Right hindlimb (tissue), 1 donor: ENCODE results near the gene PDE11A.
"Not testable (repeated sequence)": the region's sequence is repeated elsewhere in the genome, so short reads cannot be mapped to it uniquely, and the experiment has no call there.

ENCODE experiments used
- DNase-seq: peaks from one replicate; pipeline ENCODE4 v3.0.0-alpha.2; 2018

Gene PDE11A

DNA sequence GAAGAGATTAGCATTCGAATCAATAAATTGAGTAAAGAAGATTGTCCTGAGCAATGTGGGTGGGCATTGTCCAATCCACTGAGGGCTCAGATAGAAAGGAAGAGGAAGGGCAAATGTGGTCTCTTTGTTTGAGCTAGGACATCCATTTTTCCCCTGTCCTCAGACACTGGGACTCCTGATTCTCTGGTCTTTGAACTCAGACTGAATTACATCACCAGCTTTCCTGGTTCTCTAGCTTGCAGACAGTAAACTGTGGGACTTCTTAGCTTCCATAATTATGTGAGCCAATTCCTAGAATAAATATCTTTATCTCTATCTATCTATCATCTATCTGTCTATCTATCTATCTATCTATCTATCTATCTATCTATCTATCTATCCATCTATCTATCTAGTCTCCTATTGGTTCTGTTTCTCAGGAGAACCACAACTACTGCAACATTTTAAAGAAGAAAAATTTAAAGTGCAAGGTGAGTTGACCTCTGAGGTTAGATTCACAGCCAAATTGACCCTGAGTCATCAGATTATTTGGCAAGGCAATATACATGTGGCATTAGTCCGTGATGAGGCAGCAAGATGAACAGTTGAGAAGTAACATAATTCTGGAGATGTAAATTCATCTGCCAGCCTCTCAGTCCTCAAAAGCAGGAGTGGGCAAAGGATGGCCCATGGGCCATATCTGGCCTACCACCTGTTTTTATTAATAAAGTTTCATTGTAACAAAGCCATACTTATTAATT is 191.4 kb downstream of the PDE11A start:
- DNase-seq, result no peak

DNA sequence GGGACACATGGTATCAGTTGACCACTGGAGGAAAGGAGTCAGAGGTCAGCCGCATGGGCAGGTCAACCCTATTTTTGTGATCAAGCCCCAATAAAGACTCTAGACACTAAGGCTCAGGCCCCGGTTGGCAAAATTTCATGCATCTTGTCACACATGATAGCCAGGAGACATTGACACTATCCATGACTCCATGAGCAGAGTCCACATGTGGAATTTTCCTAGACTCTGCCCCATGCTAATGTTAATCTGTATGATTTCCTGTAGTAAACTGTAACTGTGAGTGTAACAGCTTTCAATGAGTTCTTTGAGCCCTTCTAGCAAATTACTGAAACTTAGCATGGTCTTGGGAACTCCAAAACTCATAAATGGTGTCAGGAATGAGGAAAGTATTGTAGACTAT is 192.3 kb downstream of the PDE11A start:
- DNase-seq, result no peak

DNA sequence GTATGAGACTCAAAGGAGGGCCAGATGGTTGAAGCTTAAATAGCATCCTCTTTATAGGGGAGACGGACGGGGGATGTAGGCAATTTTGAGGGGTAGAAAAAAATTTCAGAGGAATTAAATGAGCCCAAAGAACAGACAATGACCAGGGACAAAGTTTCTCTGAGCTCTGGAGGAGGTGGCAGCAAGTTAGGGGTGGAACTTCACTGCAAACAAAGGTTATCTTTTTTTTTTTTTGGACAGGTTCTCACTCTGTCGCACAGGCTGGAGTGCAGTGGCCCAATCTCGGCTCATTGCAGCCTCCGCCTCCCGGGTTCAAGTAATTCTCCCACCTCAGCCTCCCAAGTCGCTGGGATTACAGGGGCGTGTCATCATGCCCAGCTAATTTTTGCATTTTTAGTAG is 195.6 kb downstream of the PDE11A start:
- DNase-seq, result no peak

DNA sequence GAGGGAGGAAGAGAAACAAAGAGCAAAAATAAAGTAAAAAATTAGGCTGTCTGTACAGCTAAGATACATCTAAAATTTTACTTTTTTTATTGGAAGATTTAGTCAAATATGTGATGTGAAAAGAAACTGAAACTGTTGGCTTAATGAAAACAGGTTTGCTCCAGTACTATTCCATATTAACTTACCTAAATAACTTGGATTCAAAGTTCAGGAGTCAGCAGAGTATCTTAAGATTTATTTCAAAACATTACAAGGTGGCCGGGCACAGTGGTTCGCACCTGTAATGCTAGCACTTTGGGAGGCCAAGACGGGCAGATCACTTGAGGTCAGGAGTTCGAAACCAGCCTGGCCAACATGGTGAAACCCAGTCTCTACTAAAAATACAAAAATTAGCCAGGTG is 197.9 kb downstream of the PDE11A start:
- DNase-seq, result no peak

DNA sequence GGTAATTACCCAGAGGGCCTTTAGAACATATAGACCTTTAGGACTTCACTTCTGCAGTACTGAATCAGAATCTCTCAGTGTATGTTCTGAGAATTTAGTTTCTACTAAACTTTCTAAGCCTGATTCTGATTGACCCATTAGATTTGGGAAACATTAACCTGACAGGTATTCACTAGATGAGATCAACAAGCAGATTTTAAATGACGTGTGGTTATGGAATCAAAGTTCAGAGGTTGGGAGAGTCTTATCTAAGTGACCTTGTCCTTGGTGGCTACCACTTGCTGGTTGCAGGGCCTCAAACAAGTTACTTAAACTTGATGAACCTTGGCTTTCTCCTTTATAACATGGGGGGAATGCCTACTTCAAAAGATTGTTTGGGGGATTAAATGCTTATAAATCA is 198.7 kb downstream of the PDE11A start:
- DNase-seq, result no peak

DNA sequence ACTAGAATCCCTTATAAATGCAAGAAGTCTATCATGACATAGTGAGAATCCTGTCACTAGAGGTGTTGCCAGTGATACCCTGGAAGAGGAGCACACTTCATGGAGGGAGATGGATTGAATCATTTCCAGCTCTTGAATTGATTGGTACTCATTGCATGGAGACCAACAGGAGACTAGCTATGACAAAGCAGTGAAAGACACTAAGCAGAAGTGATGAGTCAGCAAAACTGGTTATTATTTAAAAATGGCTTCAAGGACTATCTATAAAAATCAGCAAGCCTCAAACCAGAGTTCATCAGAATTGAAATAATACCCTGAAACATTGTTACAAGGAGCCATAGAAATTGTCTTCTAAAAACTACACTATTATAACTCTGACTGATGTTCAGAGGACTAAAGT is 200.3 kb downstream of the PDE11A start:
- no peak for DNase-seq

DNA sequence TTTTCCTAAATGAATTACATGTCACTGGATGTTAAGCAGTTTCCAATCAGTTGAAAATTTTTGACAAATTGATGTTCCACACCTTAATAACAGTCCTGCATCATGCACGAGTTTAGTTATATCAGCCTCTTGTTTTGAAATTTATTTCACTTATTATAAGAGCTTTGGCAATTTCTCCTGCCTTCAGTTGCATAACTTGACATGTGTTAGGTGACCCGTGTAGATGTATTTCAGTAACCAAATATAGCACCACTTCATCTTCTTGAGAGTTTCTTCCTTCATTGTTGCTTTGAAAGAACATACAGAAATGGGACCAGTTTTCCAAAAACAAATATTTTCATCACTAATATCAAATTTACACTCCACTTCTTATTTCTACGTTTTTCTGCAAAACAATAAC is 202.7 kb downstream of the PDE11A start:
- no peak for DNase-seq

DNA sequence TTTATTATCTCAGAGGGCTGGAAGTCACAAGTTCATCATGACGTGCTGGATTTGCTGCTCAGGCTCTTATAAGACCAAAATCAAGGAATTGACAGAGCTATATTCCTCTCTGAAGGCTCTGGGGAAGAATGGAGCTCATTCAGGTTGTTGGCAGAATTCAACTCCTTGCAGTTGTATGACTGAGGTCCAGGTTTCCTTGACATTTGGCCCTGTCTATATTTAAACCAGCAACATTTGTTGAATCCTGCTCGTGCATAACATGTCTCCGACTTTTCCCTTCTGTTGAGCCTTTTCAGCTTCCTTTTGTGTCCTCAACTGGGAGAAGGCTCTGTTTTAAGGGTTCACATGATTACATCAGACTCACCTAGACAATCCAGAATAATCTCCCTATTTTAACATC is 203.4 kb downstream of the PDE11A start:
- no peak for DNase-seq

DNA sequence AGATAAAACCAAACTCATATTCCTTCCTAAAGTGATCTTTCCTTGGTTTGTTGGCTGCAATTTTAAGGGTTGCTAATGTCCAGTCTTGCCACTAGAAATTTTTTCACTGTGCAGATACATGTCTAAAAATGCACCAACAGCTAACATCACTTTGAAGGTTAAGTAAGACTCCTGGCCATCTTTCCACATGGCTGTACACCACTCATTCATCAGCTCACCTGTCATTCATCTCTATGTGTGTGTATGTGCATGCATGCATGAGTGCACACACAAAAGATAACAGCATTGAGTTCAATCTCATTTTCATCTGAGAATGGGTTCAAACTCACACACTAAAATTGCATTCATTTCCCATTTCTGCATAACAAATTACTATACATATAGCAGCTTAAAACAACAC is 203.8 kb downstream of the PDE11A start:
- DNase-seq, result no peak

DNA sequence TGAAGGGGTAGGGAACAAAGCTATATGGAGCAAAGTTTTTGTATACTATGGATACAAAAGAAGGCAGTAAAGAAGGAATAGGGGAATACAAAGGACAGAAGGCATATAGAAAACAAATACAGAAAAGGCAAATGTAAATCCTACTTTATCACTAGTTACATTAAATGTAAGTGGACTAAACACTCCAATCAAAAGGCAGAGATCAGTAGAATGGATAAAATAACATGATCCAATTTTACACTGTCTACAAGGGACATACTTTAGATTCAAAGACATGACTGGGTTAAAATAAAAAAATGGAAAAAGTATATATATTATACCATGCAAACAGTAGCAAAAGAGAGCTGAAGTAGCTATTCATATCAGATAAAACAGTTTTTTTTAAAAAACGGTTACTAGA is 215.0 kb downstream of the PDE11A start:
- DNase-seq, result no peak

DNA sequence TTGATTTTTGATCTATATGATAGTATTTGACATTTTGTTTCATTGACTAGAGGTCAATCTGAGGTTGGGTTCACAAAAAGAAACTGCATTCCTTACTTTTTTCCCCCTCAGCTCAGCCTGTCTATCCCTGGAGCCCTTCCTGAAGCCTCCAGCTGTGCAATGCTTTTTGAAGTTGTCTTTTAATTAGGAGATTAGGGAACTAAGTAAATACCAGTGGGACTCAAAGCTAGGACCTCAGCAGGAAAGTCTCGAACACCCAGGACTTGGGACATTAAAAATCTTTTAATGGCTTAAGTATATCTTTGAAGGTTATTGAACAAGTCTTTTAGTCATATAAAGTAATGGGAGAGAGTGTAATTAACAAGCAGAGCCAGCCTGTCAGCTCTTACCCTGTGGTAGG is 220.2 kb downstream of the PDE11A start:
- no peak for DNase-seq

DNA sequence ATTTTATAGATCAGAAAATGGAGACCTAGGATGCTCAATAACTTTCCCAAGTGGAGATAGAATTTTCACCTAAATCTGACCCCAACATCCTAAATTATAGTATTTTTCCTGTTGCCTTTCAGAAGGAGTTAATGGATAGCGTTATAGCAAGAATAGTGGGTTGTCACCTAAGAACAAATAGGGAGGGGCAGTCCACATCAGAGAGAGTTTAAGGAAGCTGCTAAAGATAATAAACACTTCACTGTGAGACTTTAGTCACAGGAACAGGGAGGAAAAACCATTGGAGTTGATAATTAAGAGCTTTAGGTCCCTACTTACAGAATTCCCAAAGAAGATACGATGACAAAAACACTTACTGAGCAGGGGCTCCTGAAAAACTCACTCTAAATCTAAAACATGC is 229.4 kb downstream of the PDE11A start:
- no peak for DNase-seq

DNA sequence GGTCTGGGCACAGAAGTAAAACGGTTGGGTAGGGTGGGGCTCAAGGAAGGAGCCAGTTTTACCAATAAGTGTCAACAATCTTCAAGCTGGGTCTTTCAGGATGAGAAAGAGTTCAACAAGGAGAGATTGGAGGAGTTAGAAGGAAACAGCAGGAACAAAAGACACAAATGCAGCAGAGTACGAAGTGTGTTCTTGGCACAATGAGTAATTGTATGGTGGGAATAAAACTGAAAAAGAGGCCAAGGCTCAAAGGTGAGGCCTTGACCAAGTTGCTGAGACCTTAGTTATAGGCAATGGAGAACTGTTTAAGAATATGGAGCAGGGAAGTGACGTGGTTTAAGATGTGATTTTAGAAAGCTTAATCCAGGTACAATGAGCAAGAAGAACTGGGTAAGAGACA is 230.3 kb downstream of the PDE11A start:
- no peak for DNase-seq

DNA sequence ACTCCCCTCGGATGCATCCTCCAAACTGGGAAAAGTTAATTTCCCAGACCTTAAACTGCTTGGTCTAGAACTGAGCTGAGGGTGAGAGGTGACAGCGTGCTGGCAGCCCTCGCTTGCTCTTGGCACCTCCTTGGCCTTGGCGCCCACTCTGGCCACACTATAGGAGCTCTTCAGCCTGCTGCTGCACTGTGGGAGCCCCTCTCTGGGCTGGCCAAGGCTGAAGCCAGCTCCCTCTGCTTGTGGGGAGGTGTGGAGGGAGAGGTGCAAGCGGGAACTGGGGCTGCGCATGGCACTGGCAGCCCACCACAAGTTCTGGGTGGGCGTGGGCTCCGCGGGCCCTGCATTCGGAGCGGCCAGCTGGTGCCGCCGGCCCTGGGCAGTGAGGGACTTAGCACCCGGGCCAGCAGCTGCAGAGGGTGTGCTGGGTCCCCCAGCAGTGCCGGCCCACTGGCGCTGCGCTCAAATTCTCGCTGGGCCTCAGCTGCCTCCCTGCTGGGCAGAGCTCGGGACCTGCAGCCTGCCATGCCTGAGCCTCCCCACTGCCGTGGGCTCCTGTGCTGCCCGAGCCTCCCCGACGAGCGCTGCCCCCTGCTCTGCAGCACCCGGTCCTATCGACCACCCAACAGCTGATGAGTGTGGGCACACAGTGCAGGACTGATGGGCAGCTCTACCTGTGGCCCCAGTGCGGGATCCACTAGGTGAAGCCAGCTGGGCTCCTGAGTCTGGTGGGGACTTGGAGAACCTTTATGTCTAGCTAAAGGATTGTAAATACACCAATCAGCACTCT is 237.0 kb downstream of the PDE11A start:
- not testable (repeated sequence) for DNase-seq

DNA sequence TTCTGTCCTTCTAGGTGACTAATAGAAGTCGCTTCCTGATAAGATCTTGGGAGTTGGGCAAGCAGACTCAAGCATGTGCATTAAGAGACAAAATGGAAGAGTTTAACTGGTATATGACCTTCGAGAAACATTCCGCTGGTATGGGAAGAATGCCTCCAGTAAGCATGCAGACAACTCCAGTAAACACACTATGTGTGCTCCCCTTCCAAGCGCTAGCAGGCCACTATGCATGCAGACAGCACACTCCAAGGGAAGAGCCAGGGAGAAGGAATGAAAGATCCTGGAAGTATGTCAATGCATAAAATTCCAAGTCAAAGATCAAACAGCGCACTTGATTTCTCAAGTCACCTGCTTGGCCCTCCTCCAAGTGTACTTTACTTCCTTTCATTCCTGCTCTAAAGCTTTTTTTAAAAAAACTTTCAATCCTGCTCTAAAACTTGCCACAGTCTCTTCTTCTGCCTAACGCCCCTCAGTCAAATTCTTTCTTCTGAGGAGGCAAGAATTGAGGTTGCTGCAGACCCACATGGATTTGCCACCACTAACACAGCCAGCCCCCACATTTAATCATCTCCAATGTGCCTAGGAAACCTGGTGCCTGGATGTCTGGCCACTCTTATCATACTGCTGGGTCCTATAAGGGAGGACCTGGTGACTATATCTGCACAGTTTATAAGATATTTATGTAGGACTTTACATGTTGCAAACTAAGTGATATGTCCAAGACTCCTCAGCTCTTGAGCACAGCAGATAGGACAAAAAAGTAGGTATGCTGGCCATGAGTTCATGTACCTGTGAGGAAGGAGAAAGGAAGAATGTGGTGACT is 239.8 kb downstream of the PDE11A start:
- DNase-seq, result no peak

DNA sequence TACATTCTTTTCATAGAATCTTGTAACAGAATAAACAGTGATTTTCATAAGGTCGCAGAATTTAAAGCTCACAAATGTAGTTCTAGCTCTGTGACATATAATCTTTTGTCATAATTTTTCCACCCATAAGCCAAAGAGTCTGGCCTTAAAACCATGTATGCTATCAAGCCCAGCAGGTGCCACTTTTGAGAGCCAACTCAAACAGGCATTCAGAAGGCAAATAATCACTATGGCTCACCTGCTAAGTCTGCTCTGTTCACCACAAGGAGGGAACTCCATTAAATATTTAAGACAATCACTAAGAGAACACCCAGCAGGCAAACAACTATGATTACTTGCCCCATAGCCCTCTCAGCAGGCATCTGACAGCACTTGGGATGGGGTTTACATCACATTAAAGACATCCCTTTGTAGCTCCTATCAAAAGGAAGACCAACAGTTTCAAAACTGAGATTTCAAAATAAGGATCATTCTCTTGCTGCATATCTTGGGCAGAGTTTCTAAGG is 241.6 kb downstream of the PDE11A start:
- no peak for DNase-seq

DNA sequence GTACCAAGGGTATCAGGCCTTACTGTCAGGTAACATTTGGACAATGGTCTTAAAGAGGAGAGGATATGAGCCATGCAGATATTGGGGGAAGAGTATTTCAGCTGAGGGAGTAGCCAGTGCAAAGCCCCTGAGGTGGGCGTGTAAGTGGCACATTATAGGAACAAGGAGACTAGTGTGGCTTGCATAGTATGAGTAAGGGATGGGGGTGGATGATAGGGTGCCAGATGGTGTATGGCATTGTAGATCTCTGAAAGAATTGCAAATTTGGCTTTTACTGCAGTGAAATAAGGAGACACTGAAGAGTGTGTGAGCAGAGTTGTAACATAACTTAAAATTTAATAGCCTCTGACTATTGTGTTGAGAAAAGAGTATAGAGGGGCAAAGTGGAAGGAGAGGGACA is 244.0 kb downstream of the PDE11A start:
- DNase-seq, result no peak

DNA sequence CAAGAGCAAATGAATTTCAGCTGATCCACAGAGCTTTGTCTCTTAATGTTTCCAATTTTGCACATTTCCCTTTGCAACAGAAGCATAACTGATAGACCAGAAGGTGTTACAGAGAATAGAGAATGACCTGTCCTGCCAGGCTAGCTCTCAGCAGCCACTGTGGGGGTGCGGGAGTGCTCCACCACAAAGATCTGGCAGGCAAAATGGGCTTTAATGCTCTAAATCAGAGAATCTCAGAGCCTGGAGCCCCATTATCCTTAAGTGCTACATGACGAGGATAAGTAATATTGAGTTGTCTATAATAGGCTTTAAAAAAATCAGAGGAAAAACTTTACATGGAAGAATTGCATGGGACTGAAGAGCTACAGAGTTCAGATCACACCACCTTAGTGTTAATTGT is 245.7 kb downstream of the PDE11A start:
- no peak for DNase-seq

DNA sequence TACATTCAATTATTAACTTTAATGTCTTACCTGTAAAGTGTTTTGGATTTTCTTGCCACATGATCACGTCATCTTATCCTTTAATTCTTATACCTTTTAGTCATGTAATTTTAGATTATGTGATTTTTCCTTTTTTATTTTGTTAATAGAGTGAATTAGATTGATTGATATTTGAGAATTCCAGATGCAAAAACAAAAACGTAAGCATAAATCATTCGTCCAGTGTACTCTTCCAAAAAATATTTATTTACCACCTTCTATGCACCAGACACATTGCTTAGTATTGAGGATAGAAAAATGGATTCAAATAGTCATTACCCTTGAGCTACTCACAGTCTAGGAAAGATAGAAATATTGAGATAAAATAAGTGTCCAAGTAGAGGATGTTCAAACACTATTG is 249.6 kb downstream of the PDE11A start:
- DNase-seq, result no peak

DNA sequence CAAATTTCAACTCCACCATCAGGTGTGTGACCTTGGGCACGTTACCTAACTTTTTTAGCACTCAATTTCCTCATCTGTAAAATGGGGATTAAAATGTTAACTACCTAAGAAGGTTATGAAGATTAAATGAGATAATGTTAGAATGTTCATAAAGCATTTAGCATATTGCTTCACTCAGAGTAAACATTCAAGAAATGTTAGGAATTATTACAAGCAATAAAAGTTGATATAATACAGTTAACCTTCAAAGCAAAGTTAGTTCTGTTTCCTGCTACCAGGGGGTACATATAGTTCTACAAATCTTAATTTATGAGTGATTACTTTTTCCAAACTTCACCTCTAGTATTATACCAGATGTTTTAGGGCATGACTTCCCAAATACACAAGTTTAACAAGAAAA is 254.2 kb downstream of the PDE11A start:
- no peak for DNase-seq

DNA sequence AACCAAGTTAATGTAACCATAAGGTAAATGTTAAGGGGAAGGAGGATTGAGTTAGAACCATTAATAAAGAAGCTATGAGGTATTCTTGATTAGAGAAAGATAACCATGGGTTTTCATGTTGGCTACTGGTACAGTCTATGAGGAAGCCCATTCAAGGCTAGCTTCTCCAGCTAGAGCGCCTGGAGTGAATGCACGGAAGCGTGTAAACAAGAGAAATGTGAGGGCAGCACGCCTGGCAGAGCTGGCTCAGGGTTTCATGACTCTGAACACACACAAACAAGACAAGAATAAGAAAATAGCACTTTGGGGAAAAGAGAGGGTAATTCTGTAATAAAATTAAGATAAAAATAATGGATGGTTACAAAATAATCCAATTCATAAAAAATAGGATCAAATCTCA is 255.3 kb downstream of the PDE11A start:
- no peak for DNase-seq

DNA sequence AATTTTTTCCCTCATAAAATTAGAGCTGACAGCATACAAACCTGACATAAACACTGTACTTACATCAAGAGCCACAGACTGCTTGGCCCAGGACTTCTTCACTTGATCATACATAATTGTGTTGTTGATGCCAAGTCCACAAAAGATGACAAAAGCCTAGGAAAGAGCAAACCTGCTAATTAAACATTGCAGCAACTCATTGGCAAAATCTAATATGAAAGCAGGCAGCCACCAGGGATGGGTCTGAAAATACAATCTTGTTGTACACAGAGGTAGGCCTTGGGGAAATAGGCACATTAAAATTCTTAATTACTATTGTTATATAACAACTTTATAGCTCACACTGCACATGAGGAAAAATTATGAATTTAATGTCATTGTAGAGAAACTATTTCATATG is 255.8 kb downstream of the PDE11A start:
- DNase-seq, result no peak

DNA sequence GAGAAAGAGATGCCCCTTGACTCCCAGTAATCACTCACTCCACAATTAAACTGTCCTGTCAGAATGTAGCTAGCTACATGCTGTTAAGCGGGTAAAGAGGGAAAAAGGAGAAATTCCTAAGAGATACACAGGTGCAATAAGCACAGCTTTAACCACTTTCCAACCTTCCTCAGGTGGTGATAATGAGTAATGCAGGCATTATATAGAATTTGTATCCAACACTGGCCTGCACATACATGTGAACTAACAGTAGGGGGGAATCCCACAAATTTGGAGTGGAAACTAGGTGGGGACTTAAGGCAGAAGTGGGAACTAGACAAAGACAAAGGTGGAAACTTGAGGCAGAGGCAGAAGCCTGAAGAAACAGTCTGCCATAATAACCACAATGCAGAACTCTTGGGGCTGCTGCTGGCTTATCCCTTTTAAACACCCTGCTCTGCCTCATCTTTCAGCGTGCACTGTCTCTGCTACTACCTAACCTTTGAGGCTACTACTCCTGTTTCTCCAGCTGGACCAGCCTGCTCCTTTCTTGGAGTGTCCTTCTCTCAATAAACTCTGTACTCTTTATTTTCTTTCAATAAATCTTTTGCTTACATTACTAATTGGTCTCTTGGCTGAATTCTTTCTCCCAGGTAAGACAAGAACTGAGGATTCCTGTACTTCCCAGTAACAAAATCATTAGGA is 259.7 kb downstream of the PDE11A start:
- no peak for DNase-seq
